Adrenal gland (tissue), 5 donors: ENCODE data around the gene HNRNPU.

Experiments
- CTCF ChIP-seq, 6 experiments: fragments of 450-650 bp in 4 of 6; fragments of 200-600 bp in 2 of 6; sonication (generic) in 1 of 6; IDR thresholded peaks; 1 replicate in 5 of 6; 2 replicates in 1 of 6; pipeline versions ENCODE4 v1.5.1 to v1.8.0; 2016 to 2021; ENCODE audit warnings: antibody characterized with exemption in 6 of 6, mild to moderate bottlenecking in 2 of 6, moderate library complexity in 1 of 6
- POLR2A ChIP-seq, 2 donors: fragments of 450-650 bp; IDR thresholded peaks; one replicate each; pipeline ENCODE4 v1.6.1; 2017; ENCODE audit warnings: antibody characterized with exemption in 2 of 2, mild to moderate bottlenecking in 2 of 2, moderate library complexity in 1 of 2
- donor health status: DM: no; HTN: no; CAD: no.

GRCh38 chr1:244878681-244879080 is 14.3 kb upstream of the HNRNPU start:
- TF ChIP-seq POLR2A (IDR thresholded peaks at IDR 0.05) (no peak), CTCF (IDR thresholded peaks at IDR 0.05) (no peak)
